Stimulated activated CD8-positive, alpha-beta memory T cell treated with anti-CD3 and anti-CD28 coated beads, Interleukin-7, amount 100 ng/mL, for 48 hours (primary cell): ENCODE results near the gene RAMP3.
A peak's percentile ranks its signal among the peaks of the same experiment; 100 is the strongest.
"Not testable (repeated sequence)": the region's sequence is repeated elsewhere in the genome, so short reads cannot be mapped to it uniquely, and the experiment has no call there.

Source experiments
- DNase-seq, 2 donors: peaks; one replicate each; pipeline ENCODE4 v3.0.0-alpha.2; 2020; ENCODE audit warnings: low read depth in 1 of 2; ENCODE audit errors: extremely low read depth in 1 of 2

RAMP3 gene

GRCh38 chr7:45131891-45132290, 25.7 kb upstream of the RAMP3 start:
- no peak for DNase-seq

- no peak for DNase-seq
Measured at GRCh38 chr7:45132708-45133320, 24.8 kb upstream of the RAMP3 start.

GRCh38 chr7:45133352-45133751, 24.2 kb upstream of the RAMP3 start:
- DNase-seq = no peak

- DNase-seq = no peak
Measured at GRCh38 chr7:45133877-45134276, 23.7 kb upstream of the RAMP3 start.

- DNase-seq = peak in 1 of 2 donors; percentile 26
Measured at GRCh38 chr7:45136106-45137060, 21.2 kb upstream of the RAMP3 start.

- DNase-seq = no peak
Measured at GRCh38 chr7:45138433-45139267, 18.9 kb upstream of the RAMP3 start.

- DNase-seq = no peak
Measured at GRCh38 chr7:45140827-45141226, 16.8 kb upstream of the RAMP3 start.

- no peak for DNase-seq
Measured at GRCh38 chr7:45143616-45144015, 14.0 kb upstream of the RAMP3 start.

GRCh38 chr7:45145881-45146280, 11.7 kb upstream of the RAMP3 start:
- DNase-seq = no peak

- no peak for DNase-seq
Measured at GRCh38 chr7:45146531-45147379, 10.8 kb upstream of the RAMP3 start.

- no peak for DNase-seq
Measured at GRCh38 chr7:45147858-45148652, 9.5 kb upstream of the RAMP3 start.

GRCh38 chr7:45148653-45148973, 9.0 kb upstream of the RAMP3 start:
- DNase-seq = no peak

GRCh38 chr7:45149606-45150005, 8.0 kb upstream of the RAMP3 start:
- DNase-seq = no peak

GRCh38 chr7:45150199-45150598, 7.4 kb upstream of the RAMP3 start:
- DNase-seq = no peak

- DNase-seq = no peak
Measured at GRCh38 chr7:45151131-45151684, 6.4 kb upstream of the RAMP3 start.

GRCh38 chr7:45151967-45152366, 5.6 kb upstream of the RAMP3 start:
- no peak for DNase-seq

GRCh38 chr7:45153233-45153632, 4.4 kb upstream of the RAMP3 start:
- no peak for DNase-seq

GRCh38 chr7:45153861-45154260, 3.7 kb upstream of the RAMP3 start:
- DNase-seq = not testable (repeated sequence)

- no peak for DNase-seq
Measured at GRCh38 chr7:45155357-45155900, 2.2 kb upstream of the RAMP3 start.
